ENCODE data around the gene FKBP8.

Gene FKBP8

GRCh38 chr19:18502638-18503294 is 40.6 kb downstream of the FKBP8 start:
- Histone ChIP-seq H3K4me1 (ENCODE audit: control insufficient read depth in 2 of 2, insufficient read depth in 2 of 2, low read length in 2 of 2) (peaks cover 76 to 83% of the 10 kb centered on the region in 2 donors), H3K9me3 (ENCODE audit: control insufficient read depth in 2 of 2, low read length in 2 of 2) (no peaks in the 10 kb centered on the region), H3K4me3 (ENCODE audit: low read length in 2 of 2) (no peak overlapping the region), H3K9ac (ENCODE audit: low read depth in 1 of 2, low read length in 2 of 2) (peak overlapping the region in 1 of 2 donors; percentile 62), H3K27ac (ENCODE audit: low read depth in 2 of 2, low read length in 2 of 2) (peak overlapping the region; percentile 84 to 92), H3K36me3 (ENCODE audit: control insufficient read depth in 2 of 2, insufficient read depth in 2 of 2, low read length in 2 of 2) (no peaks in the 10 kb centered on the region), H3K27me3 (ENCODE audit: control insufficient read depth in 2 of 2, insufficient read depth in 2 of 2, low read length in 2 of 2) (no peaks in the 10 kb centered on the region)

GRCh38 chr19:18502246-18502637 is 41.1 kb downstream of the FKBP8 start:
- Histone ChIP-seq H3K9ac (ENCODE audit: low read depth in 1 of 2, low read length in 2 of 2) (no peak overlapping the region), H3K27ac (ENCODE audit: low read depth in 2 of 2, low read length in 2 of 2) (peak overlapping the region in 1 of 2 donors; percentile 15), H3K4me3 (ENCODE audit: low read length in 2 of 2) (no peak overlapping the region), H3K27me3 (ENCODE audit: control insufficient read depth in 2 of 2, insufficient read depth in 2 of 2, low read length in 2 of 2) (no peaks in the 10 kb centered on the region), H3K36me3 (ENCODE audit: control insufficient read depth in 2 of 2, insufficient read depth in 2 of 2, low read length in 2 of 2) (no peaks in the 10 kb centered on the region), H3K4me1 (ENCODE audit: control insufficient read depth in 2 of 2, insufficient read depth in 2 of 2, low read length in 2 of 2) (peaks cover 72 to 78% of the 10 kb centered on the region in 2 donors), H3K9me3 (ENCODE audit: control insufficient read depth in 2 of 2, low read length in 2 of 2) (no peaks in the 10 kb centered on the region)

DNA sequence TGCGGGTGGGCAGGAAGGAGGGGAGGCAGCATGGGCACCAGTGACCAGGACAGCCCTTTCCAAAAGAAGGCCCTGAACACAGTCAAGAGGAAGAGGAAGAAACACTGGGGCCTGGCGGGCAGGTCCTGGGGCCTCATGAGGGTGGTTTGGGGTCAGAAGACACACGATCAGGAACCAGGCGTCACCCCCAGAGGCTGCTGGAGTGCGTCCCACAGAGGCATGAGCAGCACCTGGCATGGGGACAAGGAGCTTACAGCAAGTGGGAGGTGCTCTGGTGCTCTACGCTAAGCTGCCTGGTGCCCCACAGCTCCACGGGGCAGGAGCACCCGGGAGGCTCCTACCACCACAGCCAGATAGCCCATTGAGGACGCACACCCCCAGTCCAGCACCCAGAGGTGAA is 41.5 kb downstream of the FKBP8 start:
- H3K9me3 ChIP-seq (ENCODE audit: control insufficient read depth in 2 of 2, low read length in 2 of 2) = no peaks in the 10 kb centered on the region
- no peak overlapping the region for H3K9ac ChIP-seq (ENCODE audit: low read depth in 1 of 2, low read length in 2 of 2)
- peaks cover 71 to 74% of the 10 kb centered on the region in 2 donors for H3K4me1 ChIP-seq (ENCODE audit: control insufficient read depth in 2 of 2, insufficient read depth in 2 of 2, low read length in 2 of 2)
- peak overlapping the region in 1 of 2 donors; percentile 15 for H3K27ac ChIP-seq (ENCODE audit: low read depth in 2 of 2, low read length in 2 of 2)
- no peaks in the 10 kb centered on the region for H3K36me3 ChIP-seq (ENCODE audit: control insufficient read depth in 2 of 2, insufficient read depth in 2 of 2, low read length in 2 of 2)
- H3K27me3 ChIP-seq (ENCODE audit: control insufficient read depth in 2 of 2, insufficient read depth in 2 of 2, low read length in 2 of 2) = no peaks in the 10 kb centered on the region
- no peak overlapping the region for H3K4me3 ChIP-seq (ENCODE audit: low read length in 2 of 2)

DNA sequence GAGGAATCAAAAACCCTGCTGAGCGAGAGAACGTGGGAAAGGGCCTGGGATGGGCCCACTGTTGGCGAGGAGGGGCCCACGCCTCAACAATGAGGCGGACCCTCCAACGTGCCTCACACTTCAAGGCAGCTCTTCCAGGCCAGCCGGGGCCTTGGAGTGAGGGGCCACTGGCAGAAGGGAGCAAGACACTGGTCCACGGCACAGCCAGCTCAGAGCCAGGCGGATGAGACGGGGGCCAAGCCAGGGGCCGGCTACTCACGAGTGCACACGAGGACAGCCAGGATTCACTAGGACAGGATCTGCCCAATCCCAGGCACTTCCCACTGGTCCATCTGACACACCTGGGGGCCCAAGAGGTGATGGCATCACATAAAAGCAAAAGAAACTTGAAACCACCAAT is 42.0 kb downstream of the FKBP8 start:
- no peak overlapping the region for H3K4me3 ChIP-seq (ENCODE audit: low read length in 2 of 2)
- H3K4me1 ChIP-seq (ENCODE audit: control insufficient read depth in 2 of 2, insufficient read depth in 2 of 2, low read length in 2 of 2) = peaks cover 71 to 74% of the 10 kb centered on the region in 2 donors
- H3K27me3 ChIP-seq (ENCODE audit: control insufficient read depth in 2 of 2, insufficient read depth in 2 of 2, low read length in 2 of 2) = no peaks in the 10 kb centered on the region
- no peaks in the 10 kb centered on the region for H3K9me3 ChIP-seq (ENCODE audit: control insufficient read depth in 2 of 2, low read length in 2 of 2)
- H3K9ac ChIP-seq (ENCODE audit: low read depth in 1 of 2, low read length in 2 of 2) = no peak overlapping the region
- H3K27ac ChIP-seq (ENCODE audit: low read depth in 2 of 2, low read length in 2 of 2) = peak overlapping the region in 1 of 2 donors; percentile 0
- no peaks in the 10 kb centered on the region for H3K36me3 ChIP-seq (ENCODE audit: control insufficient read depth in 2 of 2, insufficient read depth in 2 of 2, low read length in 2 of 2)

DNA sequence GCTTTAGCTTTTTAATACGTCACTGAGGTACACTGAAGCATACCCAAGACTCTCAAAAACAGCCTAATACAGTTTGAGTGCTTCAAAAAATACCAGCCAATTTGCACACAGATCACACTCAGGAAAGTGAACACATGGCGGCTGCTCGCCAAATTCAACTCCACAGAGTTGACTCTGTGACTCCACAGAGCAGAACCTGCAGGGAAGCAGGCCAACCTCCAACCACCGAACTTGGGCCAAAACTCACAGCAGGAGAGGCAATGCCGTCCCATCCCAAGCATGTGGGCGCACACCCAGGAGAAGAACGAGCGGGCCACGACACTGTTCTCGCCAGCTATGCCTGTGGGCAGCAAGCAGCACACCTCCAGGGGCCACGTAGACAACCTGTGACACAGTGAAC is 42.6 kb downstream of the FKBP8 start:
- Histone ChIP-seq H3K4me3 (ENCODE audit: low read length in 2 of 2) (no peak overlapping the region), H3K9ac (ENCODE audit: low read depth in 1 of 2, low read length in 2 of 2) (no peak overlapping the region), H3K36me3 (ENCODE audit: control insufficient read depth in 2 of 2, insufficient read depth in 2 of 2, low read length in 2 of 2) (no peaks in the 10 kb centered on the region), H3K27ac (ENCODE audit: low read depth in 2 of 2, low read length in 2 of 2) (peak overlapping the region in 1 of 2 donors; percentile 9), H3K9me3 (ENCODE audit: control insufficient read depth in 2 of 2, low read length in 2 of 2) (no peaks in the 10 kb centered on the region), H3K27me3 (ENCODE audit: control insufficient read depth in 2 of 2, insufficient read depth in 2 of 2, low read length in 2 of 2) (no peaks in the 10 kb centered on the region), H3K4me1 (ENCODE audit: control insufficient read depth in 2 of 2, insufficient read depth in 2 of 2, low read length in 2 of 2) (peaks cover 71 to 74% of the 10 kb centered on the region in 2 donors)

GRCh38 chr19:18500376-18500775 is 43.0 kb downstream of the FKBP8 start:
- Histone ChIP-seq H3K27me3 (ENCODE audit: control insufficient read depth in 2 of 2, insufficient read depth in 2 of 2, low read length in 2 of 2) (no peaks in the 10 kb centered on the region), H3K27ac (ENCODE audit: low read depth in 2 of 2, low read length in 2 of 2) (peak overlapping the region in 1 of 2 donors; percentile 9), H3K9me3 (ENCODE audit: control insufficient read depth in 2 of 2, low read length in 2 of 2) (no peaks in the 10 kb centered on the region), H3K4me1 (ENCODE audit: control insufficient read depth in 2 of 2, insufficient read depth in 2 of 2, low read length in 2 of 2) (peaks cover 70 to 74% of the 10 kb centered on the region in 2 donors), H3K36me3 (ENCODE audit: control insufficient read depth in 2 of 2, insufficient read depth in 2 of 2, low read length in 2 of 2) (no peaks in the 10 kb centered on the region), H3K9ac (ENCODE audit: low read depth in 1 of 2, low read length in 2 of 2) (no peak overlapping the region), H3K4me3 (ENCODE audit: low read length in 2 of 2) (no peak overlapping the region)

GRCh38 chr19:18499055-18499775 is 44.2 kb downstream of the FKBP8 start:
- no peaks in the 10 kb centered on the region for H3K27me3 ChIP-seq (ENCODE audit: control insufficient read depth in 2 of 2, insufficient read depth in 2 of 2, low read length in 2 of 2)
- H3K4me1 ChIP-seq (ENCODE audit: control insufficient read depth in 2 of 2, insufficient read depth in 2 of 2, low read length in 2 of 2) = peaks cover 68 to 73% of the 10 kb centered on the region in 2 donors
- no peak overlapping the region for H3K27ac ChIP-seq (ENCODE audit: low read depth in 2 of 2, low read length in 2 of 2)
- H3K36me3 ChIP-seq (ENCODE audit: control insufficient read depth in 2 of 2, insufficient read depth in 2 of 2, low read length in 2 of 2) = no peaks in the 10 kb centered on the region
- no peak overlapping the region for H3K9ac ChIP-seq (ENCODE audit: low read depth in 1 of 2, low read length in 2 of 2)
- no peak overlapping the region for H3K4me3 ChIP-seq (ENCODE audit: low read length in 2 of 2)
- no peaks in the 10 kb centered on the region for H3K9me3 ChIP-seq (ENCODE audit: control insufficient read depth in 2 of 2, low read length in 2 of 2)

- Histone ChIP-seq H3K4me1 (ENCODE audit: control insufficient read depth in 2 of 2, insufficient read depth in 2 of 2, low read length in 2 of 2) (peaks cover 45 to 55% of the 10 kb centered on the region in 2 donors), H3K27ac (ENCODE audit: low read depth in 2 of 2, low read length in 2 of 2) (no peak overlapping the region), H3K36me3 (ENCODE audit: control insufficient read depth in 2 of 2, insufficient read depth in 2 of 2, low read length in 2 of 2) (no peaks in the 10 kb centered on the region), H3K4me3 (ENCODE audit: low read length in 2 of 2) (no peak overlapping the region), H3K27me3 (ENCODE audit: control insufficient read depth in 2 of 2, insufficient read depth in 2 of 2, low read length in 2 of 2) (no peaks in the 10 kb centered on the region), H3K9ac (ENCODE audit: low read depth in 1 of 2, low read length in 2 of 2) (peak overlapping the region in 1 of 2 donors; percentile 32), H3K9me3 (ENCODE audit: control insufficient read depth in 2 of 2, low read length in 2 of 2) (no peaks in the 10 kb centered on the region)
These were observed 46.5 kb downstream of the FKBP8 start for GRCh38 chr19:18496980-18497256.

DNA sequence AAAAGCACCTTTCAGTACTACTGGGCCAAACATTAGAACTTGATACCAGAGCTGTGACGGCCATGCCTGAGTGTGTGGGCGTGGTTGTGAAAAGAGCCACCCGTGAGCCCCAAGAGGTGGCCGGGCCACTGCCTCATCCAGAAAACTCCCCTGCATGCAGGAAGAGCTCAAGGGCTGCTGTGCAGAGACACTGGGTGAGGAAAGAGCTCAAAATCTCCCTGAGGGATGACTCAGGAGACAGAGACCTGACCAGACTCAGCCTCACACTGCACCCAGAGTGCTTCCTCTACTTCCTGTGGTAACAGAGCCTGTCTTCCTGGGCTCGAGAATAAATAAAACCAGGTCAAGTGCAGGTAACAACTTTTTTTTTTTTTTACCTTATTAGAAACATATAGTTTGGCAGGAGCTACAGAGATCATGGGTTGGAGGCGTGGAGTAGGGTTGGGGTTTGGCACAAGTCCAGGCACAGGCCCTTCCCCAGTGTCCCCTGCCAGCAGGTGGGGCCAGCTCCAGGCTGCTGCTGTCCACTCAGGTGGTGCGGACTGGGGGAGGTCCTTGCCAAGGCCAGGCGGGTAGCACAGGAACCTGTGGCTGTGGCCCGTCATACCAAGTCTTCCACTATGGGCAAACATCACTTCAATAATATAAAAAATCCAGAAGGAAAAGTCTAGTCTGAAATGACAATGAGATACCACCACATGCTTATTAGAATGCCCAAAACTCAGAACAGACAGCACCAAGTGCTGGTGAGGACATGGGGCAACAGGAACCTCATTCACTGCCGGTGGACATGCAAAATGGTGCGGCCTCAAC is 47.0 kb downstream of the FKBP8 start:
- peak overlapping the region; percentile 50 for H3K27ac ChIP-seq (ENCODE audit: low read depth in 2 of 2, low read length in 2 of 2)
- H3K27me3 ChIP-seq (ENCODE audit: control insufficient read depth in 2 of 2, insufficient read depth in 2 of 2, low read length in 2 of 2) = no peaks in the 10 kb centered on the region
- H3K4me3 ChIP-seq (ENCODE audit: low read length in 2 of 2) = no peak overlapping the region
- H3K9ac ChIP-seq (ENCODE audit: low read depth in 1 of 2, low read length in 2 of 2) = peak overlapping the region; percentile 32 to 42
- no peaks in the 10 kb centered on the region for H3K36me3 ChIP-seq (ENCODE audit: control insufficient read depth in 2 of 2, insufficient read depth in 2 of 2, low read length in 2 of 2)
- H3K4me1 ChIP-seq (ENCODE audit: control insufficient read depth in 2 of 2, insufficient read depth in 2 of 2, low read length in 2 of 2) = peaks cover 40 to 51% of the 10 kb centered on the region in 2 donors
- no peaks in the 10 kb centered on the region for H3K9me3 ChIP-seq (ENCODE audit: control insufficient read depth in 2 of 2, low read length in 2 of 2)

Data from mucosa of rectum (tissue), 2 donors.